OCI-LY1 (cell line): Measurements from ENCODE around the gene SUCO.

ENCODE experiments used
- H2AFZ ChIP-seq: fragments of 200-600 bp; sonication (generic), shearing (Covaris generic); 2 replicates; pipeline ENCODE4 v1.6.0; 2014; ENCODE audit warnings: antibody characterized with exemption, mild to moderate bottlenecking, low read length
- H3F3A ChIP-seq: fragments of 200-600 bp; sonication (generic), shearing (Covaris generic); 2 replicates; pipeline ENCODE4 v1.6.0; 2014; ENCODE audit warnings: mild to moderate bottlenecking, antibody characterized with exemption, low read length, moderate library complexity; ENCODE audit not compliant: insufficient read depth
- H3K27ac ChIP-seq: fragments of 200-600 bp; sonication (generic); 2 replicates; pipeline ENCODE4 v1.5.1; 2014; ENCODE audit warnings: low read length, mixed run types, mild to moderate bottlenecking, low read depth; ENCODE audit not compliant: poor library complexity, severe bottlenecking
- H3K27me3 ChIP-seq: fragments of 200-600 bp; sonication (generic); 2 replicates; pipeline ENCODE4 v1.6.0; 2014; ENCODE audit warnings: antibody characterized with exemption, mild to moderate bottlenecking, low read length, moderate library complexity; ENCODE audit not compliant: insufficient read depth
- H3K36me3 ChIP-seq: fragments of 200-600 bp; sonication (generic); 2 replicates; pipeline ENCODE4 v1.6.1; 2014; ENCODE audit warnings: mild to moderate bottlenecking, antibody characterized with exemption, low read length, moderate library complexity, mixed read lengths; ENCODE audit not compliant: insufficient read depth
- H3K4me1 ChIP-seq: fragments of 200-600 bp; sonication (generic); 2 replicates; pipeline ENCODE4 v1.5.1; 2014; ENCODE audit warnings: mild to moderate bottlenecking, low read length, moderate library complexity; ENCODE audit not compliant: insufficient read depth, severe bottlenecking
- H3K4me2 ChIP-seq: fragments of 200-600 bp; sonication (generic), shearing (Covaris generic); 2 replicates; pipeline ENCODE4 v1.6.1; 2014; ENCODE audit warnings: low read length
- H3K4me3 ChIP-seq: fragments of 200-600 bp; sonication (generic); 2 replicates; pipeline ENCODE4 v1.5.1; 2014; ENCODE audit warnings: low read length, low read depth, mild to moderate bottlenecking, mixed read lengths; ENCODE audit not compliant: poor library complexity, severe bottlenecking
- H3K79me2 ChIP-seq: fragments of 200-600 bp; shearing (Covaris generic); 2 replicates; pipeline ENCODE4 v1.6.1; 2016; ENCODE audit warnings: mixed run types, low read length, mixed read lengths; ENCODE audit not compliant: insufficient read depth
- H3K9ac ChIP-seq: fragments of 200-600 bp; sonication (generic), shearing (Covaris generic); 2 replicates; pipeline ENCODE4 v1.6.1; 2014; ENCODE audit warnings: mild to moderate bottlenecking, low read length, mixed read lengths
- H3K9me2 ChIP-seq: fragments of 200-600 bp; sonication (generic), shearing (Covaris generic); 2 replicates; pipeline ENCODE4 v1.6.1; 2014; ENCODE audit warnings: low read depth, mild to moderate bottlenecking, low read length, mixed read lengths
- H3K9me3 ChIP-seq: fragments of 200-600 bp; shearing (Covaris generic); 2 replicates; pipeline ENCODE4 v1.6.1; 2014; ENCODE audit warnings: low read length, mixed read lengths
- H4K20me1 ChIP-seq: fragments of 200-600 bp; sonication (generic), shearing (Covaris generic); 2 replicates; pipeline ENCODE4 v1.6.0; 2016; ENCODE audit warnings: mild to moderate bottlenecking, low read length; ENCODE audit not compliant: insufficient read depth
- EZH2 ChIP-seq: fragments of 200-600 bp; sonication (generic), shearing (Covaris generic); IDR thresholded peaks from 2 replicates; pipeline ENCODE4 v1.8.0; 2017; ENCODE audit warnings: borderline replicate concordance, mixed run types, mild to moderate bottlenecking, antibody characterized with exemption, low read length, moderate library complexity, mixed read lengths
- TF ChIP-seq, protein P1 (sequence below): fragments of 200-600 bp; sonication (generic), shearing (Covaris generic); IDR thresholded peaks from 2 replicates; pipeline ENCODE4 v1.5.1; 2017; ENCODE audit warnings: mild to moderate bottlenecking, antibody characterized with exemption, low read length, moderate library complexity, mixed read lengths

SUCO gene

DNA sequence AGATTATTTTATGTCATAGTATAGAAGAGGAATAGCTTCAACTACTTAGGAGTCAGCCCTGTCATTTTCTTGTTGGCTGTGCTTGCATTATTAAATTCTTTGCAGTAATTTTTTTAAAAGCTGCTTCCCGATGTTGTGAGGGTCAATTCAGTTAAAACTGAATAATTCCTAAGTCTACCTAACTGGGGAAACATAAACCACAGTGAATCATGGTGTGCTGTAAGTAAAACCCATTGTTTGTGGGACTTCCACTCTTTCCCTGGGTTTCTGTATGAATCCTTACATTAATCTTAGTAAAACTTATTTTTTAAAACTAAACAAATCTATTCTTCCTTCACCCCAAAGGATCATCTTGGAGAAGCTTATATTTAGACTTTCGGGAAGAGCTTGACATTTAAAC is 4.4 kb downstream of the SUCO start:
- Histone ChIP-seq H3K4me1 (peaks cover 36% of the 10 kb centered on the region), H3K4me2 (no peak overlapping the region), H3F3A (no peaks in the 10 kb centered on the region), H3K36me3 (peaks cover 5% of the 10 kb centered on the region; the same call in 1 of the 2 replicates), H3K9me3 (no peaks in the 10 kb centered on the region), H4K20me1 (no peaks in the 10 kb centered on the region), H3K9ac (no peak overlapping the region), H3K27ac (no peak overlapping the region), H3K9me2 (no peaks in the 10 kb centered on the region), H2AFZ (no peak overlapping the region), H3K79me2 (peaks cover 87% of the 10 kb centered on the region), H3K4me3 (no peak overlapping the region), H3K27me3 (no peaks in the 10 kb centered on the region)
- no peak for TF ChIP-seq EZH2
- TF ChIP-seq, protein P1, sequence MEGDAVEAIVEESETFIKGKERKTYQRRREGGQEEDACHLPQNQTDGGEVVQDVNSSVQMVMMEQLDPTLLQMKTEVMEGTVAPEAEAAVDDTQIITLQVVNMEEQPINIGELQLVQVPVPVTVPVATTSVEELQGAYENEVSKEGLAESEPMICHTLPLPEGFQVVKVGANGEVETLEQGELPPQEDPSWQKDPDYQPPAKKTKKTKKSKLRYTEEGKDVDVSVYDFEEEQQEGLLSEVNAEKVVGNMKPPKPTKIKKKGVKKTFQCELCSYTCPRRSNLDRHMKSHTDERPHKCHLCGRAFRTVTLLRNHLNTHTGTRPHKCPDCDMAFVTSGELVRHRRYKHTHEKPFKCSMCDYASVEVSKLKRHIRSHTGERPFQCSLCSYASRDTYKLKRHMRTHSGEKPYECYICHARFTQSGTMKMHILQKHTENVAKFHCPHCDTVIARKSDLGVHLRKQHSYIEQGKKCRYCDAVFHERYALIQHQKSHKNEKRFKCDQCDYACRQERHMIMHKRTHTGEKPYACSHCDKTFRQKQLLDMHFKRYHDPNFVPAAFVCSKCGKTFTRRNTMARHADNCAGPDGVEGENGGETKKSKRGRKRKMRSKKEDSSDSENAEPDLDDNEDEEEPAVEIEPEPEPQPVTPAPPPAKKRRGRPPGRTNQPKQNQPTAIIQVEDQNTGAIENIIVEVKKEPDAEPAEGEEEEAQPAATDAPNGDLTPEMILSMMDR: no peak

DNA sequence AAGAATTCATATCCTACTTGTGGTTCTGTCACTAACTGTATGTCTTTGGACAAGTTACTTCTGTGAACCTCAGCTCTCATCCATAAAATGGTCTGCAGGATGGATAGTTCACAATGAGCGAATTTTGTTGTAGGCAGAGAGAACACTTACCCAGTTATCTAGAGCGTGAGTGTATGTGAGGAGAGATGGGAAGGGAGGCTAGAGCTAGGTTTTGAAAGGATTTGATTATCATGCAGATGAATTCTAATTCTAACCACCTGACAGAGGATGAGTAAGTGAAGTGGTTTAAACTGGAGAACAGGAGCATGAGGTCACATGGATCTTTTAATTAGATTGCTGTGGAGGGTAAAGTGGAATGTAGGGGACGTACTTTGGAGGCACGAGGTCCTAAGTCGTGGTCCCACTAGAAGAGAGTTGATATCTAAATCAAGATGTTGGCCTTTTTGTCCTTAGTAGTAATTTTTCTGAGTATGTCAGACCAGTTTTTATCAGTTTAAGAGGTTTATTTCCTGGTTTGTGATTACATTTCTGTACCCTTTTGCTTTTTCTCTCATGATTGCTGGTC is 5.0 kb downstream of the SUCO start:
- Histone ChIP-seq H3K4me2 (no peak overlapping the region), H3K79me2 (peaks cover 93% of the 10 kb centered on the region), H4K20me1 (no peaks in the 10 kb centered on the region), H2AFZ (no peak overlapping the region), H3K4me3 (no peak overlapping the region), H3K9ac (no peak overlapping the region), H3K4me1 (peaks cover 40% of the 10 kb centered on the region), H3K27ac (no peak overlapping the region), H3K9me3 (no peaks in the 10 kb centered on the region), H3F3A (no peaks in the 10 kb centered on the region), H3K9me2 (no peaks in the 10 kb centered on the region), H3K27me3 (no peaks in the 10 kb centered on the region), H3K36me3 (peaks cover 5% of the 10 kb centered on the region; the same call in 1 of the 2 replicates)
- no peak for TF ChIP-seq EZH2
- TF ChIP-seq, protein P1: no peak

DNA sequence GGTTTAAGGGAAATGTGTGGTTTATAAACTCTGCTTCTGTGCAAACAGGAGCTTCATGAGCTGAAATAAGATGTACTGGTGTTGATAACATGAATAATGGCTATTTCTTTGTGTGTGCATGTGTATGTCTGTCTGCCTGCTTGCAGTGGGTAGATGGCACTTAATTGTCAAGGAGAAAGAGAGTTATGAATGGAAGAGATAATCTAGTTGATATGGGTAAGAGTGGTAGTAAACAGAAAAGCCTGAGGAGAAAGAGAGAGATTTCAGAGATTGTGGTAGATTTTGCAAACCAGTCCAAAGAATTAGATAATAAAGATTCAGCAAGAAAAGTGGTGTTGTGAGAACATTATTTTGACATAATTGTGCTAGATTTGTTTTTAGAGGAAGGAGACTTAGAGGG is 7.7 kb downstream of the SUCO start:
- Histone ChIP-seq H3K9me2 (no peaks in the 10 kb centered on the region), H3K9ac (no peak overlapping the region), H3K4me3 (no peak overlapping the region), H3K27ac (no peak overlapping the region), H3K9me3 (no peaks in the 10 kb centered on the region), H3K4me1 (peaks cover 50% of the 10 kb centered on the region), H4K20me1 (no peaks in the 10 kb centered on the region), H2AFZ (no peak overlapping the region), H3K79me2 (peaks cover 95% of the 10 kb centered on the region), H3K27me3 (no peaks in the 10 kb centered on the region), H3F3A (no peaks in the 10 kb centered on the region), H3K4me2 (no peak overlapping the region), H3K36me3 (peaks cover 5% of the 10 kb centered on the region; the same call in 1 of the 2 replicates)
- no peak for TF ChIP-seq EZH2
- TF ChIP-seq, protein P1: no peak
